PFSK-1 (cell line): ENCODE measurements around the gene UMODL1.

Experiments
- FOXP2 ChIP-seq: optimal IDR thresholded peaks from 2 replicates; pipeline ENCODE3; 2011; ENCODE audit warnings: borderline replicate concordance, control low read depth, inconsistent platforms; ENCODE audit not compliant: insufficient read depth; ENCODE audit errors: extremely low read length, extremely low read depth
- POLR2AphosphoS5 ChIP-seq: IDR thresholded peaks from 2 replicates; pipeline ENCODE4 v1.6.1; 2012; ENCODE audit warnings: low read depth, mild to moderate bottlenecking, control low read depth, low read length, moderate library complexity
- REST ChIP-seq, 2 experiments: IDR thresholded peaks; 2 replicates each; pipeline versions ENCODE4 v1.6.1 to v1.8.0; 2011 to 2012; ENCODE audit warnings: low read depth in 2 of 2, low read length in 2 of 2, control low read depth in 1 of 2, inconsistent platforms in 1 of 2, mild to moderate bottlenecking in 1 of 2, moderate library complexity in 1 of 2; ENCODE audit not compliant: insufficient read depth in 1 of 2
- SIN3A ChIP-seq: IDR thresholded peaks from 2 replicates; pipeline ENCODE4 v1.6.1; 2012; ENCODE audit warnings: mild to moderate bottlenecking, low read length, moderate library complexity, borderline replicate concordance; ENCODE audit not compliant: insufficient read depth
- TAF1 ChIP-seq: IDR thresholded peaks from 2 replicates; pipeline ENCODE4 v1.6.1; 2012; ENCODE audit warnings: low read length, control low read depth, borderline replicate concordance; ENCODE audit not compliant: insufficient read depth

The UMODL1 gene

GRCh38 chr21:42148097-42148496, 77.0 kb downstream of the UMODL1 start:
- TF ChIP-seq SIN3A = no peak

- TF ChIP-seq SIN3A (no peak), REST (IDR thresholded peaks at IDR 0.05; ENCODE audit: insufficient read depth in 1 of 2, low read depth in 2 of 2, low read length in 2 of 2) (no peak), FOXP2 (no peak), POLR2AphosphoS5 (no peak), TAF1 (no peak)
Observed at GRCh38 chr21:42148584-42148983, 77.5 kb downstream of the UMODL1 start.

GRCh38 chr21:42149656-42150473, 78.7 kb downstream of the UMODL1 start:
- TF ChIP-seq TAF1 (no peak), SIN3A (no peak), FOXP2 (no peak), POLR2AphosphoS5 (no peak), REST (IDR thresholded peaks at IDR 0.05; ENCODE audit: insufficient read depth in 1 of 2, low read depth in 2 of 2, low read length in 2 of 2) (no peak)

GRCh38 chr21:42150474-42151085, 79.5 kb downstream of the UMODL1 start:
- TF ChIP-seq TAF1 (no peak), SIN3A (no peak), POLR2AphosphoS5 (no peak), REST (IDR thresholded peaks at IDR 0.05; ENCODE audit: insufficient read depth in 1 of 2, low read depth in 2 of 2, low read length in 2 of 2) (no peak), FOXP2 (no peak)

- no peak for TF ChIP-seq REST (IDR thresholded peaks at IDR 0.05; ENCODE audit: insufficient read depth in 1 of 2, low read depth in 2 of 2, low read length in 2 of 2)
- no peak for TF ChIP-seq SIN3A
- no peak for TF ChIP-seq TAF1
- no peak for TF ChIP-seq POLR2AphosphoS5
- TF ChIP-seq FOXP2 = no peak
Observed at GRCh38 chr21:42151148-42151947, 80.2 kb downstream of the UMODL1 start.
